Dermis microvascular lymphatic vessel endothelial cell (primary cell): ENCODE measurements around the gene TSPY4. TPM values are rescaled to one million over a fixed set of nuclear protein-coding genes. Genes with fewer than 3 reads are reported as not detected.
"Not testable (repeated sequence)": the region's sequence is repeated elsewhere in the genome, so short reads cannot be mapped to it uniquely, and the experiment has no call there.

ENCODE experiments used
- DNase-seq, 2 donors: peaks; one replicate each; pipeline versions ENCODE4 v3.0.0 to v3.0.0-alpha.2; 2010; ENCODE audit warnings: low read depth in 2 of 2
- total RNA-seq: library from RNA; depleted of rRNA; stranded (reverse); fragments of >200 nt; gene quantifications from 2 replicates; pipeline ENCODE4 v1.2.1, GENCODE V29; 2014

TSPY4 gene, protein sequence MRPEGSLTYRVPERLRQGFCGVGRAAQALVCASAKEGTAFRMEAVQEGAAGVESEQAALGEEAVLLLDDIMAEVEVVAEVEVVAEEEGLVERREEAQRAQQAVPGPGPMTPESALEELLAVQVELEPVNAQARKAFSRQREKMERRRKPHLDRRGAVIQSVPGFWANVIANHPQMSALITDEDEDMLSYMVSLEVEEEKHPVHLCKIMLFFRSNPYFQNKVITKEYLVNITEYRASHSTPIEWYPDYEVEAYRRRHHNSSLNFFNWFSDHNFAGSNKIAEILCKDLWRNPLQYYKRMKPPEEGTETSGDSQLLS
- total RNA-seq: not detected in 2 replicates

DNA sequence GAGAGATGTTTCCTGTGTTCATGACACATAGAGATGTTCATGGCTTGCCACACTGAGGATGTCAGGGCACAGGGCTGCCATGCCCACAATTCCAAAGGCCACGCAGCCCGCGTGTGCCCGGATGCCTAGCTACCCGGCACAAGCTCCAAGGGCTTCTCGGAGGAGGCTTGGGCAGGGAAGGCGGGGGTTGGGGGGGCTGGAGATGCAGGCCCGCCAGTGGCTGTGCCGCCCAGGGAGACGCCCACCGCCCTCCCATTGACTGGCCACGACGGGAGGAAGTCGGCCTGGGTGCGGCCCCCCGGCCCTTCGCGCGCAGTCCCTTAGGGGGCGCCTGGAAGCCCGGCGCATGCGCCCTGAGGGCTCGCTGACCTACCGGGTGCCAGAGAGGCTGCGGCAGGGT, at the start of gene TSPY4:
TSS of gene TSPY4 (plus strand) at position 301 of the 400 bp plus-strand sequence. CDS start at position 347, 46 bp downstream.
- not testable (repeated sequence) for DNase-seq

DNA sequence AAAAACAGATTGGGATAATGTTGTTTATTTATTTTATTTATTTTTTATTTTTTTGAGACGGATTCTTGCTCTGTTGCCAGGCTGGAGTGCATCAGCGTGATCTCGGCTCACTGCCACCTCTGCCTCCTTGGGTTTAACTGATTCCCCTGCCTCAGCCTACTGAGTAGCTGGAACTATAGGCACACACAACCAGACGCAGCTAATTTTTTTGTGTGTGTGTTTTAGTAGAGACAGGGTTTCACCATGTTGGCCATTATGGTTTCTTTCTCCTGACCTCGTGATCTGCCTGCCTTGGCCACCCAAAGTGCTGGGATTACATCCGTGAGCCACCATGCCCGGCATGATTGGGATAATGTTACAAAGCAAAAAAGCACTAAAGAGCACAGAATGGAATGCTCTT, 16.3 kb upstream of the TSPY4 start:
- no peak for DNase-seq

DNA sequence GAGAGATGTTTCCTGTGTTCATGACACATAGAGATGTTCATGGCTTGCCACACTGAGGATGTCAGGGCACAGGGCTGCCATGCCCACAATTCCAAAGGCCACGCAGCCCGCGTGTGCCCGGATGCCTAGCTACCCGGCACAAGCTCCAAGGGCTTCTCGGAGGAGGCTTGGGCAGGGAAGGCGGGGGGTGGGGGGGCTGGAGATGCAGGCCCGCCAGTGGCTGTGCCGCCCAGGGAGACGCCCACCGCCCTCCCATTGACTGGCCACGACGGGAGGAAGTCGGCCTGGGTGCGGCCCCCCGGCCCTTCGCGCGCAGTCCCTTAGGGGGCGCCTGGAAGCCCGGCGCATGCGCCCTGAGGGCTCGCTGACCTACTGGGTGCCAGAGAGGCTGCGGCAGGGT, 20.2 kb downstream of the TSPY4 start, which contains the start of gene TSPY8:
TSS of gene TSPY8 (plus strand) at position 301 of the 400 bp plus-strand sequence. CDS start at position 347, 46 bp downstream.
- DNase-seq: not testable (repeated sequence)

Other genes starting within 250 kb of the TSPY4 start
- gene TSPY8, start 20.3 kb downstream of the TSPY4 start, total RNA-seq: not detected in 2 replicates
- gene TSPY3, start 61.0 kb downstream of the TSPY4 start, total RNA-seq: not detected in 2 replicates
- not detected in 2 replicates for gene TSPY1, start 129.5 kb downstream of the TSPY4 start, total RNA-seq
- not detected in 2 replicates for gene TSPY9, start 149.8 kb downstream of the TSPY4 start, total RNA-seq
- not detected in 2 replicates for gene TSPY10, start 190.4 kb downstream of the TSPY4 start, total RNA-seq